GM12878 (cell line): ENCODE data around the gene MTRFR. TPM values are rescaled to one million over a fixed set of nuclear protein-coding genes. Genes with fewer than 3 reads are reported as not detected.

Experiments used
- CREB1 ChIP-seq: IDR thresholded peaks from 2 replicates; pipeline ENCODE4 v1.6.1; 2012; ENCODE audit warnings: low read depth, mild to moderate bottlenecking, inconsistent platforms
- EGR1 ChIP-seq, 2 experiments: IDR thresholded peaks; 1 replicate in 1 of 2; 2 replicates in 1 of 2; pipeline ENCODE4 v1.6.1; 2011 to 2012; ENCODE audit warnings: low read depth in 2 of 2, low read length in 2 of 2, borderline replicate concordance in 1 of 2, mild to moderate bottlenecking in 1 of 2, moderate library complexity in 1 of 2
- KDM1A ChIP-seq: fragments of 200-600 bp; sonication (generic); IDR thresholded peaks from 2 replicates; pipeline ENCODE4 v1.6.1; 2016; ENCODE audit warnings: borderline replicate concordance
- LARP7 ChIP-seq: fragments of 450-650 bp; IDR thresholded peaks from 2 replicates; pipeline ENCODE4 v1.6.1; 2017; ENCODE audit warnings: mild to moderate bottlenecking
- RELB ChIP-seq: fragments of 450-650 bp; IDR thresholded peaks from 2 replicates; pipeline ENCODE4 v1.6.1; 2017; ENCODE audit warnings: low read depth, mild to moderate bottlenecking, moderate library complexity
- TCF3 ChIP-seq: IDR thresholded peaks from 2 replicates; pipeline ENCODE4 v1.6.1; 2012; ENCODE audit warnings: low read depth, mild to moderate bottlenecking, low read length, borderline replicate concordance; ENCODE audit not compliant: insufficient read depth
- polyA plus RNA-seq, 11 experiments: library from polyadenylated mRNA; depleted of rRNA in 4 of 11; unstranded in 6 of 11; stranded (reverse) in 5 of 11; fragments of >200 nt; fragmentation: Nextera tagmentation in 4 of 11; fragmentation: Illumina TruSeq in 1 of 11; extraction: Ambion mirVana in 4 of 11; extraction: Trizol in 1 of 11; gene quantifications; 1 replicate in 1 of 11; 2 replicates in 10 of 11; pipeline versions ENCODE4 v1.2.1 to v1.2.3, GENCODE V29; 2011 to 2016; ENCODE audit warnings: inconsistent platforms in 2 of 11, missing spikeins in 2 of 11, low read depth in 1 of 11
- total RNA-seq, 4 experiments: library from RNA; depleted of rRNA in 3 of 4; stranded (reverse); fragments of >200 nt in 3 of 4; fragmentation: Illumina TruSeq in 1 of 4; extraction: Trizol in 1 of 4; gene quantifications; 2 replicates each; pipeline versions ENCODE4 v1.2.1 to v1.2.3, GENCODE V29; 2013 to 2021
- TF ChIP-seq, protein P1 (sequence below), 3 experiments: IDR thresholded peaks in 2 of 3; conservative IDR thresholded peaks in 1 of 3; 2 replicates each; pipeline ENCODE4 v1.5.1; 2011; ENCODE audit warnings: low read depth in 3 of 3, low read length in 3 of 3, mild to moderate bottlenecking in 3 of 3, control low read depth in 2 of 3, moderate library complexity in 2 of 3, inconsistent platforms in 1 of 3, mixed read lengths in 1 of 3; ENCODE audit not compliant: control insufficient read depth in 2 of 3, insufficient read depth in 1 of 3; ENCODE audit errors: extremely low read depth in 1 of 3
- TF ChIP-seq, protein P2 (sequence below): IDR thresholded peaks from 2 replicates; pipeline ENCODE4 v1.6.1; 2012; ENCODE audit warnings: low read depth, low read length, improper control_type of control experiment

The MTRFR gene
- total and polyA plus RNA-seq, 10 of the 15 experiments (the other 5 are each of a cell fraction or from before 2014, with no cell fraction given) = 12.2 to 33.4 (median 24.8) TPM

GRCh38 chr12:123260081-123260480 lies 26.8 kb downstream of the MTRFR start (continued):
- TF ChIP-seq TCF3 (no peak), EGR1 (IDR thresholded peaks at IDR 0.05; ENCODE audit: borderline replicate concordance in 1 of 2, low read depth in 2 of 2, low read length in 2 of 2) (no peak), CREB1 (no peak), KDM1A (no peak), LARP7 (no peak), RELB (no peak)
- TF ChIP-seq, protein P1, sequence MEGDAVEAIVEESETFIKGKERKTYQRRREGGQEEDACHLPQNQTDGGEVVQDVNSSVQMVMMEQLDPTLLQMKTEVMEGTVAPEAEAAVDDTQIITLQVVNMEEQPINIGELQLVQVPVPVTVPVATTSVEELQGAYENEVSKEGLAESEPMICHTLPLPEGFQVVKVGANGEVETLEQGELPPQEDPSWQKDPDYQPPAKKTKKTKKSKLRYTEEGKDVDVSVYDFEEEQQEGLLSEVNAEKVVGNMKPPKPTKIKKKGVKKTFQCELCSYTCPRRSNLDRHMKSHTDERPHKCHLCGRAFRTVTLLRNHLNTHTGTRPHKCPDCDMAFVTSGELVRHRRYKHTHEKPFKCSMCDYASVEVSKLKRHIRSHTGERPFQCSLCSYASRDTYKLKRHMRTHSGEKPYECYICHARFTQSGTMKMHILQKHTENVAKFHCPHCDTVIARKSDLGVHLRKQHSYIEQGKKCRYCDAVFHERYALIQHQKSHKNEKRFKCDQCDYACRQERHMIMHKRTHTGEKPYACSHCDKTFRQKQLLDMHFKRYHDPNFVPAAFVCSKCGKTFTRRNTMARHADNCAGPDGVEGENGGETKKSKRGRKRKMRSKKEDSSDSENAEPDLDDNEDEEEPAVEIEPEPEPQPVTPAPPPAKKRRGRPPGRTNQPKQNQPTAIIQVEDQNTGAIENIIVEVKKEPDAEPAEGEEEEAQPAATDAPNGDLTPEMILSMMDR (IDR thresholded peaks at IDR 0.05 in 2 of 3, conservative IDR thresholded peaks at IDR 0.05 in 1 of 3; ENCODE audit: control insufficient read depth in 2 of 3, extremely low read depth in 1 of 3, insufficient read depth in 1 of 3, low read depth in 3 of 3, low read length in 3 of 3) = no peak
- TF ChIP-seq, protein P2, sequence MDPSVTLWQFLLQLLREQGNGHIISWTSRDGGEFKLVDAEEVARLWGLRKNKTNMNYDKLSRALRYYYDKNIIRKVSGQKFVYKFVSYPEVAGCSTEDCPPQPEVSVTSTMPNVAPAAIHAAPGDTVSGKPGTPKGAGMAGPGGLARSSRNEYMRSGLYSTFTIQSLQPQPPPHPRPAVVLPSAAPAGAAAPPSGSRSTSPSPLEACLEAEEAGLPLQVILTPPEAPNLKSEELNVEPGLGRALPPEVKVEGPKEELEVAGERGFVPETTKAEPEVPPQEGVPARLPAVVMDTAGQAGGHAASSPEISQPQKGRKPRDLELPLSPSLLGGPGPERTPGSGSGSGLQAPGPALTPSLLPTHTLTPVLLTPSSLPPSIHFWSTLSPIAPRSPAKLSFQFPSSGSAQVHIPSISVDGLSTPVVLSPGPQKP = no peak
